B cell (primary cell): ENCODE results near the gene OR2T33. TPM values are rescaled to one million over a fixed set of nuclear protein-coding genes. Genes with fewer than 3 reads are reported as not detected.

ENCODE experiments used
- ATAC-seq: fragments of 200-7000 bp; cut with Tn5 transposase; one replicate; pipeline ENCODE4 v1.10.0; 2021; ENCODE audit warnings: low read depth, mild to moderate bottlenecking, moderate number of reproducible peaks, moderate library complexity
- CTCF ChIA-PET: fragments of 350-600 bp; sonication (Branson Sonifier 250); formaldehyde crosslinking; loops from one replicate; lab custom pipeline; 2021; ENCODE audit warnings: antibody characterized with exemption, inconsistent platforms; lab: Charles Lee
- POLR2A ChIA-PET: fragments of 350-600 bp; sonication (Branson Sonifier 250); formaldehyde crosslinking; loops from one replicate; lab custom pipeline; 2021; ENCODE audit warnings: antibody characterized with exemption; lab: Charles Lee
- DNase-seq: peaks from one replicate; pipeline ENCODE4 v3.0.0; 2013
- H2AFZ ChIP-seq: 2 replicates; pipeline ENCODE4 v1.6.1; 2012; ENCODE audit warnings: mild to moderate bottlenecking, low read depth, low read length; ENCODE audit not compliant: insufficient read depth, poor library complexity, severe bottlenecking
- H3K27ac ChIP-seq, 2 donors: 1 replicate in 1 of 2; 2 replicates in 1 of 2; pipeline ENCODE4 v1.5.1; 2012 to 2013; ENCODE audit warnings: low read length in 2 of 2, mild to moderate bottlenecking in 2 of 2, moderate library complexity in 1 of 2
- H3K27me3 ChIP-seq, 4 experiments: fragments of 200-600 bp in 1 of 4; sonication (generic) in 1 of 4; replicated peaks in 1 of 4; 1 replicate in 2 of 4; 2 replicates in 2 of 4; pipeline versions ENCODE4 v1.6.1 to v1.7.0; 2013 to 2016; ENCODE audit warnings: low read length in 3 of 4, mild to moderate bottlenecking in 2 of 4, mixed read lengths in 1 of 4, moderate library complexity in 1 of 4; ENCODE audit not compliant: insufficient read depth in 4 of 4, control insufficient read depth in 3 of 4; ENCODE audit errors: control extremely low read depth in 1 of 4
- H3K36me3 ChIP-seq, 2 experiments: replicated peaks in 1 of 2; 1 replicate in 1 of 2; 2 replicates in 1 of 2; pipeline versions ENCODE4 v1.6.1 to v1.7.1; 2013; ENCODE audit warnings: low read length in 1 of 2; ENCODE audit not compliant: insufficient read depth in 2 of 2, control insufficient read depth in 1 of 2; ENCODE audit errors: control extremely low read depth in 1 of 2, extremely low read depth in 1 of 2
- H3K4me1 ChIP-seq, 2 donors: fragments of 200-600 bp in 1 of 2; sonication (generic) in 1 of 2; 1 replicate in 1 of 2; 2 replicates in 1 of 2; pipeline versions ENCODE4 v1.5.1 to v1.6.1; 2013 to 2017; ENCODE audit warnings: low read length in 2 of 2; ENCODE audit not compliant: control insufficient read depth in 2 of 2, insufficient read depth in 2 of 2
- H3K4me2 ChIP-seq: replicated peaks from 2 replicates; pipeline ENCODE3; 2012; ENCODE audit warnings: mild to moderate bottlenecking, low read depth, low read length; ENCODE audit not compliant: poor library complexity, severe bottlenecking
- H3K4me3 ChIP-seq, 5 experiments: fragments of 200-600 bp in 1 of 5; sonication (generic) in 1 of 5; 1 replicate in 3 of 5; 2 replicates in 2 of 5; pipeline versions ENCODE4 v1.5.1 to v1.7.0; 2011 to 2016; ENCODE audit warnings: low read length in 4 of 5, mild to moderate bottlenecking in 4 of 5, low read depth in 2 of 5, control low read depth in 1 of 5, moderate library complexity in 1 of 5; ENCODE audit not compliant: insufficient read depth in 1 of 5; ENCODE audit errors: control extremely low read depth in 1 of 5, extremely low read depth in 1 of 5
- H3K79me2 ChIP-seq: fragments of 200-600 bp; sonication (generic); one replicate; pipeline ENCODE4 v1.6.0; 2016; ENCODE audit warnings: low read length; ENCODE audit not compliant: control insufficient read depth, insufficient read depth
- H3K9ac ChIP-seq: fragments of 200-600 bp; sonication (generic); 2 replicates; pipeline ENCODE4 v1.6.1; 2017; ENCODE audit warnings: mild to moderate bottlenecking, low read length, moderate library complexity
- H3K9me3 ChIP-seq, 3 donors: one replicate each; pipeline versions ENCODE4 v1.6.1 to v1.7.1; 2013; ENCODE audit warnings: low read length in 2 of 3; ENCODE audit not compliant: control insufficient read depth in 2 of 3, insufficient read depth in 1 of 3; ENCODE audit errors: control extremely low read depth in 1 of 3
- H4K20me1 ChIP-seq: 2 replicates; pipeline ENCODE4 v1.6.0; 2012; ENCODE audit warnings: mild to moderate bottlenecking, low read length; ENCODE audit not compliant: insufficient read depth, control insufficient read depth, poor library complexity, severe bottlenecking
- H3K27ac Mint-ChIP-seq: one replicate; pipeline ENCODE4 v1.8.0; 2021; ENCODE audit warnings: mixed read lengths
- H3K27me3 Mint-ChIP-seq: one replicate; pipeline ENCODE4 v1.8.0; 2021; ENCODE audit warnings: mixed read lengths
- H3K4me1 Mint-ChIP-seq: one replicate; pipeline ENCODE4 v1.8.0; 2021; ENCODE audit warnings: mixed read lengths
- H3K4me3 Mint-ChIP-seq: one replicate; pipeline ENCODE4 v1.8.0; 2021; ENCODE audit warnings: mixed read lengths
- H3K9me3 Mint-ChIP-seq: one replicate; pipeline ENCODE4 v1.8.0; 2022; ENCODE audit warnings: mixed read lengths; ENCODE audit not compliant: insufficient read depth
- CTCF ChIP-seq: fragments of 200-600 bp; IDR thresholded peaks from one replicate; pipeline ENCODE4 v1.8.0; 2022; ENCODE audit warnings: antibody characterized with exemption, mild to moderate bottlenecking
- EZH2 ChIP-seq: IDR thresholded peaks from 2 replicates; pipeline ENCODE4 v1.6.1; 2012; ENCODE audit warnings: borderline replicate concordance, low read depth, mild to moderate bottlenecking, moderate library complexity, low read length; ENCODE audit not compliant: insufficient read depth, poor library complexity, severe bottlenecking
- WGBS: methylation state at CpG from one replicate; pipeline ENCODE4 v1.1.5; 2013; ENCODE audit warnings: missing lambda C conversion rate; ENCODE audit not compliant: insufficient coverage; 5-methylcytosine and 5-hydroxymethylcytosine counted together
- intact Hi-C: fragments of 100-400 bp; cut with micrococcal nuclease; formaldehyde crosslinking; loops from one replicate; pipeline ENCODE4 v1.10.0; 2022
- polyA plus RNA-seq: library from polyadenylated mRNA; depleted of rRNA; stranded (reverse); fragments of >200 nt; gene quantifications from 2 replicates; pipeline ENCODE4 v1.2.3, GENCODE V29; 2012
- total RNA-seq, 2 donors: library from RNA; stranded (reverse); fragments of 120-200 nt in 1 of 2; gene quantifications; 1 replicate in 1 of 2; 2 replicates in 1 of 2; pipeline versions ENCODE4 v1.2.3 to v1.2.4, GENCODE V29; 2013 to 2022

The OR2T33 gene
- total and polyA plus RNA-seq, 2 donors (not counting 1 experiment from before 2014, with no cell fraction given), result not detected

GRCh38 chr1:248231117-248231516 lies 46.7 kb downstream of the OR2T33 start, which contains the start of gene OR2M4:
TSS of gene OR2M4 (plus strand) at chr1:248231417. CDS start at chr1:248238929, 7,512 bp downstream.
- no peak within 1 kb of the TSS for H3K9ac ChIP-seq
- POLR2A ChIA-PET, result no interaction called here
- H3K9me3 ChIP-seq, result peaks cover 0 to 7% (median 3%) of the 10 kb centered on the region in 3 donors
- peaks cover 5% of the 10 kb centered on the region for H3K9me3 Mint-ChIP-seq
- CTCF ChIA-PET, result no interaction called here
- no peak for TF ChIP-seq EZH2
- no peak for TF ChIP-seq CTCF
- no peaks in the 10 kb centered on the region for H3K4me1 Mint-ChIP-seq
- H3K4me3 Mint-ChIP-seq, result no peak within 1 kb of the TSS
- no peak within 1 kb of the TSS for H3K27ac ChIP-seq
- intact Hi-C loops, result no loop called here
- H3K79me2 ChIP-seq, result no peaks in the 10 kb centered on the region
- no peaks in the 10 kb centered on the region for H3K4me1 ChIP-seq
- no peak within 1 kb of the TSS for H2AFZ ChIP-seq
- 86% methylated on average over 1 of the region's 2 CpGs for WGBS
- no peak within 1 kb of the TSS for H3K4me2 ChIP-seq
- no peak within 1 kb of the TSS for H3K4me3 ChIP-seq
- H3K27me3 Mint-ChIP-seq, result no peaks in the 10 kb centered on the region
- H3K27ac Mint-ChIP-seq, result no peak within 1 kb of the TSS
- no peaks in the 10 kb centered on the region for H4K20me1 ChIP-seq
- no peaks in the 10 kb centered on the region for H3K36me3 ChIP-seq
- H3K27me3 ChIP-seq, result no peaks in the 10 kb centered on the region
- DNase-seq (no peak), ATAC-seq (no peak)

GRCh38 chr1:248229360-248229908 lies 48.3 kb downstream of the OR2T33 start:
- H3K36me3 ChIP-seq, result no peaks in the 10 kb centered on the region
- ATAC-seq (no peak), DNase-seq (no peak)
- Mint-ChIP-seq H3K27me3 (no peaks in the 10 kb centered on the region), H3K4me1 (no peaks in the 10 kb centered on the region), H3K27ac (no peak overlapping the region), H3K4me3 (no peak overlapping the region), H3K9me3 (peaks cover 5% of the 10 kb centered on the region)
- no peak overlapping the region for H3K4me2 ChIP-seq
- CTCF ChIA-PET, result no interaction called here
- H3K4me3 ChIP-seq, result no peak overlapping the region
- WGBS, result 78% methylated on average over 6 of the region's 6 CpGs
- intact Hi-C loops, result no loop called here
- H3K4me1 ChIP-seq, result no peaks in the 10 kb centered on the region
- no peaks in the 10 kb centered on the region for H3K79me2 ChIP-seq
- H2AFZ ChIP-seq, result no peak overlapping the region
- no peak overlapping the region for H3K9ac ChIP-seq
- H4K20me1 ChIP-seq, result no peaks in the 10 kb centered on the region
- POLR2A ChIA-PET, result no interaction called here
- H3K27ac ChIP-seq, result no peak overlapping the region
- no peak for TF ChIP-seq CTCF
- TF ChIP-seq EZH2, result no peak
- H3K9me3 ChIP-seq, result peaks cover 0 to 7% (median 3%) of the 10 kb centered on the region in 3 donors
- no peaks in the 10 kb centered on the region for H3K27me3 ChIP-seq
